ENCODE data around the gene LMAN1L.

LMAN1L gene

GRCh38 chr15:74841891-74842373, 29.3 kb downstream of the LMAN1L start:
- H3K4me3 ChIP-seq (ENCODE audit: low read length), result peak overlapping the region; percentile 81

GRCh38 chr15:74842581-74843444, 30.2 kb downstream of the LMAN1L start, which contains the start of gene ULK3:
Gene ULK3 (minus strand): TSS chr15:74843156. CDS start chr15:74843105, 51 bp downstream.
- DNase-seq (ENCODE audit: low read depth), result peak; percentile 90
- TF ChIP-seq CTCF (IDR thresholded peaks at IDR 0.05; ENCODE audit: insufficient read depth, low read depth, low read length, missing control alignments), result peak; percentile 22
- H3K4me3 ChIP-seq (ENCODE audit: low read length), result peak within 1 kb of the TSS; percentile 81

More at GRCh38 chr15:74841891-74842373, 29.3 kb downstream of the LMAN1L start:
- DNase-seq (ENCODE audit: low read depth), result no peak
- TF ChIP-seq CTCF (IDR thresholded peaks at IDR 0.05; ENCODE audit: insufficient read depth, low read depth, low read length, missing control alignments), result no peak

- no peak for TF ChIP-seq CTCF (IDR thresholded peaks at IDR 0.05; ENCODE audit: insufficient read depth, low read depth, low read length, missing control alignments)
- no peak for DNase-seq (ENCODE audit: low read depth)
- H3K4me3 ChIP-seq (ENCODE audit: low read length), result peak overlapping the region; percentile 30
Measured at GRCh38 chr15:74843445-74843828, 30.8 kb downstream of the LMAN1L start.

- H3K4me3 ChIP-seq (ENCODE audit: low read length), result no peak overlapping the region
- DNase-seq (ENCODE audit: low read depth), result no peak
- no peak for TF ChIP-seq CTCF (IDR thresholded peaks at IDR 0.05; ENCODE audit: insufficient read depth, low read depth, low read length, missing control alignments)
Measured at GRCh38 chr15:74843891-74844299, 31.3 kb downstream of the LMAN1L start.

GRCh38 chr15:74844319-74845207, 31.9 kb downstream of the LMAN1L start:
- TF ChIP-seq CTCF (IDR thresholded peaks at IDR 0.05; ENCODE audit: insufficient read depth, low read depth, low read length, missing control alignments), result no peak
- no peak for DNase-seq (ENCODE audit: low read depth)
- no peak overlapping the region for H3K4me3 ChIP-seq (ENCODE audit: low read length)

GRCh38 chr15:74845208-74845568, 32.6 kb downstream of the LMAN1L start:
- no peak for TF ChIP-seq CTCF (IDR thresholded peaks at IDR 0.05; ENCODE audit: insufficient read depth, low read depth, low read length, missing control alignments)
- H3K4me3 ChIP-seq (ENCODE audit: low read length), result no peak overlapping the region
- no peak for DNase-seq (ENCODE audit: low read depth)
